ENCODE data around the gene ORAI1.
"Not testable (repeated sequence)": the region's sequence is repeated elsewhere in the genome, so short reads cannot be mapped to it uniquely, and the experiment has no call there.

Gene ORAI1

GRCh38 chr12:121649819-121650353, 23.6 kb downstream of the ORAI1 start:
- DNase-seq: peak in 1 of 2 donors; percentile 74

- no peak for DNase-seq
Observed at GRCh38 chr12:121651320-121651719, 25.0 kb downstream of the ORAI1 start.

GRCh38 chr12:121652767-121653497, 26.6 kb downstream of the ORAI1 start:
- no peak for DNase-seq

- no peak for DNase-seq
Observed at GRCh38 chr12:121653999-121654398, 27.7 kb downstream of the ORAI1 start.

GRCh38 chr12:121656122-121656521, 29.8 kb downstream of the ORAI1 start:
- DNase-seq: no peak

- no peak for DNase-seq
Observed at GRCh38 chr12:121657305-121658008, 31.1 kb downstream of the ORAI1 start.

- not testable (repeated sequence) for DNase-seq
Observed at GRCh38 chr12:121661353-121662105, 35.2 kb downstream of the ORAI1 start.

- no peak for DNase-seq
Observed at GRCh38 chr12:121663610-121663929, 37.2 kb downstream of the ORAI1 start.

GRCh38 chr12:121666829-121667228, 40.5 kb downstream of the ORAI1 start:
- DNase-seq: not testable (repeated sequence)

GRCh38 chr12:121668750-121669520, 42.6 kb downstream of the ORAI1 start:
- DNase-seq: peak in 1 of 2 donors; percentile 45

- DNase-seq: no peak
Observed at GRCh38 chr12:121669521-121669900, 43.2 kb downstream of the ORAI1 start, which contains the start of gene MORN3. Gene MORN3 (minus strand): TSS chr12:121669654. CDS start chr12:121669483, 171 bp downstream.

- no peak for DNase-seq
Observed at GRCh38 chr12:121673013-121673511, 46.7 kb downstream of the ORAI1 start.

- DNase-seq: no peak
Observed at GRCh38 chr12:121676190-121676589, 49.9 kb downstream of the ORAI1 start.

GRCh38 chr12:121678305-121678704, 52.0 kb downstream of the ORAI1 start:
- DNase-seq: no peak

- DNase-seq: no peak
Observed at GRCh38 chr12:121678716-121679300, 52.5 kb downstream of the ORAI1 start.

GRCh38 chr12:121679661-121680197, 53.4 kb downstream of the ORAI1 start:
- not testable (repeated sequence) for DNase-seq

- no peak for DNase-seq
Observed at GRCh38 chr12:121688966-121689365, 62.6 kb downstream of the ORAI1 start.

- no peak for DNase-seq
Observed at GRCh38 chr12:121689430-121689829, 63.1 kb downstream of the ORAI1 start.

Measured in bone marrow (tissue), 2 donors.